CD14-positive monocyte (primary cell): ENCODE measurements around the gene CHCHD6. TPM values are rescaled to one million over a fixed set of nuclear protein-coding genes. Genes with fewer than 3 reads are reported as not detected.

Source experiments
- DNase-seq, 3 donors: peaks; one replicate each; pipeline ENCODE4 v3.0.0-alpha.2; 2011 to 2022
- H2AFZ ChIP-seq: 2 replicates; pipeline ENCODE4 v1.6.0; 2012; ENCODE audit warnings: mild to moderate bottlenecking, low read depth, low read length, inconsistent platforms; ENCODE audit not compliant: insufficient read depth, poor library complexity, severe bottlenecking
- H3K27ac ChIP-seq, 2 donors: 1 replicate in 1 of 2; 2 replicates in 1 of 2; pipeline ENCODE4 v1.5.1; 2012 to 2013; ENCODE audit warnings: low read length in 2 of 2, control low read depth in 1 of 2, inconsistent platforms in 1 of 2, low read depth in 1 of 2, mild to moderate bottlenecking in 1 of 2
- H3K27me3 ChIP-seq, 2 donors: one replicate each; pipeline versions ENCODE4 v1.6.0 to v1.6.1; 2011 to 2013; ENCODE audit warnings: low read length in 2 of 2; ENCODE audit not compliant: control insufficient read depth in 2 of 2, insufficient read depth in 2 of 2
- H3K36me3 ChIP-seq, 2 donors: replicated peaks in 1 of 2; 1 replicate in 1 of 2; 2 replicates in 1 of 2; pipeline versions ENCODE4 v1.5.1 to v1.6.1; 2012 to 2013; ENCODE audit warnings: low read length in 2 of 2, control low read depth in 1 of 2, inconsistent platforms in 1 of 2, mild to moderate bottlenecking in 1 of 2; ENCODE audit not compliant: insufficient read depth in 2 of 2, control insufficient read depth in 1 of 2
- H3K4me1 ChIP-seq, 2 donors: 1 replicate in 1 of 2; 2 replicates in 1 of 2; pipeline versions ENCODE4 v1.5.1 to v1.6.1; 2012 to 2013; ENCODE audit warnings: low read length in 2 of 2, control low read depth in 1 of 2, inconsistent platforms in 1 of 2, mild to moderate bottlenecking in 1 of 2, moderate library complexity in 1 of 2; ENCODE audit not compliant: insufficient read depth in 2 of 2, control insufficient read depth in 1 of 2
- H3K4me2 ChIP-seq: replicated peaks from 2 replicates; pipeline ENCODE3; 2012; ENCODE audit warnings: low read length, moderate library complexity, mild to moderate bottlenecking; ENCODE audit not compliant: poor library complexity, severe bottlenecking; ENCODE audit errors: extremely low read depth
- H3K4me3 ChIP-seq, 3 experiments: fragments of 200-600 bp in 1 of 3; sonication (generic) in 1 of 3; replicated peaks in 1 of 3; 1 replicate in 2 of 3; 2 replicates in 1 of 3; pipeline ENCODE4 v1.5.1; 2011 to 2013; ENCODE audit warnings: low read length in 3 of 3, mild to moderate bottlenecking in 3 of 3, control low read depth in 2 of 3, low read depth in 2 of 3, inconsistent platforms in 1 of 3, moderate library complexity in 1 of 3
- H3K79me2 ChIP-seq: 2 replicates; pipeline ENCODE4 v1.6.0; 2012; ENCODE audit warnings: mild to moderate bottlenecking, control low read depth, inconsistent platforms, low read length, moderate library complexity; ENCODE audit not compliant: insufficient read depth
- H3K9ac ChIP-seq: 2 replicates; pipeline ENCODE4 v1.6.0; 2017; ENCODE audit warnings: low read length, mild to moderate bottlenecking; ENCODE audit not compliant: insufficient read depth, poor library complexity, severe bottlenecking
- H3K9me3 ChIP-seq, 2 donors: replicated peaks in 1 of 2; 1 replicate in 1 of 2; 2 replicates in 1 of 2; pipeline versions ENCODE4 v1.5.1 to v1.6.1; 2012 to 2013; ENCODE audit warnings: low read length in 2 of 2, control low read depth in 1 of 2; ENCODE audit not compliant: control insufficient read depth in 1 of 2, insufficient read depth in 1 of 2
- H4K20me1 ChIP-seq: 2 replicates; pipeline ENCODE4 v1.6.0; 2012; ENCODE audit warnings: mild to moderate bottlenecking, low read length, control low read depth, moderate library complexity; ENCODE audit not compliant: insufficient read depth
- H3K27ac Mint-ChIP-seq, 7 donors: one replicate each; pipeline ENCODE4 v1.8.0; 2020; ENCODE audit warnings: mild to moderate bottlenecking in 7 of 7, mixed read lengths in 7 of 7, moderate library complexity in 6 of 7, inconsistent platforms in 2 of 7
- H3K27me3 Mint-ChIP-seq, 3 donors: one replicate each; pipeline ENCODE4 v1.8.0; 2021 to 2022; ENCODE audit warnings: low read depth in 3 of 3, mild to moderate bottlenecking in 3 of 3, mixed read lengths in 3 of 3, moderate library complexity in 3 of 3, inconsistent platforms in 1 of 3
- H3K36me3 Mint-ChIP-seq, 2 donors: one replicate each; pipeline ENCODE4 v1.8.0; 2020; ENCODE audit warnings: mixed read lengths in 2 of 2, inconsistent platforms in 1 of 2, mild to moderate bottlenecking in 1 of 2
- H3K4me1 Mint-ChIP-seq: one replicate; pipeline ENCODE4 v1.8.0; 2020; ENCODE audit warnings: mild to moderate bottlenecking, mixed read lengths
- H3K4me3 Mint-ChIP-seq, 2 donors: one replicate each; pipeline ENCODE4 v1.8.0; 2020; ENCODE audit warnings: mild to moderate bottlenecking in 2 of 2, mixed read lengths in 2 of 2, moderate library complexity in 1 of 2
- H3K9me3 Mint-ChIP-seq, 7 donors: one replicate each; pipeline ENCODE4 v1.8.0; 2020 to 2022; ENCODE audit warnings: mixed read lengths in 7 of 7, mild to moderate bottlenecking in 6 of 7, moderate library complexity in 6 of 7, inconsistent platforms in 2 of 7
- WGBS: methylation state at CpG from one replicate; pipeline ENCODE4 v1.1.5; 2013; ENCODE audit warnings: missing lambda C conversion rate; ENCODE audit not compliant: insufficient coverage; 5-methylcytosine and 5-hydroxymethylcytosine counted together
- intact Hi-C, 2 donors: fragments of 100-400 bp; cut with micrococcal nuclease; formaldehyde crosslinking; loops; one replicate each; pipeline versions ENCODE4 v1.15.0 to v1.15.1; 2023
- polyA plus RNA-seq, 3 donors: library from polyadenylated mRNA; depleted of rRNA in 1 of 3; unstranded in 2 of 3; stranded (reverse) in 1 of 3; fragments of 300-500 nt in 2 of 3; fragments of >200 nt in 1 of 3; fragmentation: Illumina TruSeq in 2 of 3; gene quantifications; 1 replicate in 2 of 3; 2 replicates in 1 of 3; pipeline ENCODE4 v1.2.3, GENCODE V29; 2012 to 2021
- TF ChIP-seq, protein P1 (sequence below): fragments of 200-600 bp; IDR thresholded peaks from one replicate; pipeline ENCODE4 v1.8.0; 2022; ENCODE audit warnings: antibody characterized with exemption, mild to moderate bottlenecking

CHCHD6 gene
- polyA plus RNA-seq, 3 donors: 1.1 to 1.8 (median 1.8) TPM

DNA sequence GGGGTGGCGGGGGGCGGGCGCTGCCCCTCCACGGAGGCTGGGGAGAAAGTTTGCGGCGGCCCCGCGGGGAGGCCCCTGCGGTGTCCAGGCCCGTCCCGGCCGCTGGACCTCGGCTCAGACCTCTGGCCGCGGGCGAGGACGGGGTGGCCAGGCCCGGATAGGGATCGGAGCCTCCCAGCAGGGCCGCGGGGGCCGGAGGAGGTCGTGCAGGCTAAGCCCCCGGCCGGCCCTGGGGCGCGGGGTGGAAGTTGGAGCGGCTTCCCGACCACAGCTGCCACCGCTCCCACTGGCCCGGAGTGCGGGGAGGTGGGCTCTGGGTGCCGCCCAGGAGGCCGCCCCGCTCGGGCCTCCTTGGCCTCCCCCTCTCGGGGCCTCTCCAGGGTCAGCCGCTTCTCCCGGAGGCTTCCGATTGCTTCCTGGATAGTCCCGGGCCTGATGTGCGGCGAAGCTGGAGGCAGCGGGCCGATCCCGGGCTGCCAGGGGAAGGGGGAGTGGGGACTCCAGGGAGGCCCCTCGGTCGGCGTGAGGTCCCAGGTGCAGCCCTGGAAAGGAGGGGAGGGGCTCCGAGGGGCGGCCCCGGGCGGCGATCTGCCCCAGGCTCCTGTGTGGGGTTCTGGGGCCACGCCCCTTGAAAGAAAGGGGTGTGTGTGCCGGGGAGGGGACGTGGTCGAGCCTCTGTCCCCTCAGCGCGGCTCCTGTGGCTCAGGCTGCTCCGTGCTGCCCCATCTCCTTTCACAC lies 279.8 kb downstream of the CHCHD6 start:
- no peak for DNase-seq
- peaks cover 4% of the 10 kb centered on the region in 2 donors for H3K9me3 ChIP-seq
- peaks cover 3% of the 10 kb centered on the region for H4K20me1 ChIP-seq
- under 1% methylated on average over 54 of the region's 61 CpGs for WGBS
- peaks cover 17 to 23% of the 10 kb centered on the region in 2 donors for H3K4me1 ChIP-seq
- H3K4me2 ChIP-seq: peak overlapping the region; percentile 67
- peaks cover 19 to 62% of the 10 kb centered on the region in 2 donors for H3K27me3 ChIP-seq
- no peak overlapping the region for H3K27ac Mint-ChIP-seq
- peak overlapping the region; percentile 32 for H3K9ac ChIP-seq
- peaks cover 0 to 10% (median 2%) of the 10 kb centered on the region in 7 donors for H3K9me3 Mint-ChIP-seq
- H3K4me1 Mint-ChIP-seq: peaks cover 14% of the 10 kb centered on the region
- no peak overlapping the region for H3K27ac ChIP-seq
- H2AFZ ChIP-seq: peak overlapping the region; percentile 35
- peak overlapping the region in 1 of 2 donors; percentile 53 for H3K4me3 Mint-ChIP-seq
- intact Hi-C loops: loop anchor here (5.0 to 10.0 kb wide), 6 partner anchors 77 to 452 kb away; partner anchors contain the start of gene CHCHD6 (in 1 of the 2)
- H3K36me3 Mint-ChIP-seq: peaks cover 0 to 2% of the 10 kb centered on the region in 2 donors
- peaks cover 27 to 75% (median 59%) of the 10 kb centered on the region in 3 donors for H3K27me3 Mint-ChIP-seq
- TF ChIP-seq, protein P1, sequence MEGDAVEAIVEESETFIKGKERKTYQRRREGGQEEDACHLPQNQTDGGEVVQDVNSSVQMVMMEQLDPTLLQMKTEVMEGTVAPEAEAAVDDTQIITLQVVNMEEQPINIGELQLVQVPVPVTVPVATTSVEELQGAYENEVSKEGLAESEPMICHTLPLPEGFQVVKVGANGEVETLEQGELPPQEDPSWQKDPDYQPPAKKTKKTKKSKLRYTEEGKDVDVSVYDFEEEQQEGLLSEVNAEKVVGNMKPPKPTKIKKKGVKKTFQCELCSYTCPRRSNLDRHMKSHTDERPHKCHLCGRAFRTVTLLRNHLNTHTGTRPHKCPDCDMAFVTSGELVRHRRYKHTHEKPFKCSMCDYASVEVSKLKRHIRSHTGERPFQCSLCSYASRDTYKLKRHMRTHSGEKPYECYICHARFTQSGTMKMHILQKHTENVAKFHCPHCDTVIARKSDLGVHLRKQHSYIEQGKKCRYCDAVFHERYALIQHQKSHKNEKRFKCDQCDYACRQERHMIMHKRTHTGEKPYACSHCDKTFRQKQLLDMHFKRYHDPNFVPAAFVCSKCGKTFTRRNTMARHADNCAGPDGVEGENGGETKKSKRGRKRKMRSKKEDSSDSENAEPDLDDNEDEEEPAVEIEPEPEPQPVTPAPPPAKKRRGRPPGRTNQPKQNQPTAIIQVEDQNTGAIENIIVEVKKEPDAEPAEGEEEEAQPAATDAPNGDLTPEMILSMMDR: no peak
- H3K79me2 ChIP-seq: no peaks in the 10 kb centered on the region
- H3K4me3 ChIP-seq: peak overlapping the region in 1 of 3 experiments; percentile 63
- no peaks in the 10 kb centered on the region for H3K36me3 ChIP-seq

DNA sequence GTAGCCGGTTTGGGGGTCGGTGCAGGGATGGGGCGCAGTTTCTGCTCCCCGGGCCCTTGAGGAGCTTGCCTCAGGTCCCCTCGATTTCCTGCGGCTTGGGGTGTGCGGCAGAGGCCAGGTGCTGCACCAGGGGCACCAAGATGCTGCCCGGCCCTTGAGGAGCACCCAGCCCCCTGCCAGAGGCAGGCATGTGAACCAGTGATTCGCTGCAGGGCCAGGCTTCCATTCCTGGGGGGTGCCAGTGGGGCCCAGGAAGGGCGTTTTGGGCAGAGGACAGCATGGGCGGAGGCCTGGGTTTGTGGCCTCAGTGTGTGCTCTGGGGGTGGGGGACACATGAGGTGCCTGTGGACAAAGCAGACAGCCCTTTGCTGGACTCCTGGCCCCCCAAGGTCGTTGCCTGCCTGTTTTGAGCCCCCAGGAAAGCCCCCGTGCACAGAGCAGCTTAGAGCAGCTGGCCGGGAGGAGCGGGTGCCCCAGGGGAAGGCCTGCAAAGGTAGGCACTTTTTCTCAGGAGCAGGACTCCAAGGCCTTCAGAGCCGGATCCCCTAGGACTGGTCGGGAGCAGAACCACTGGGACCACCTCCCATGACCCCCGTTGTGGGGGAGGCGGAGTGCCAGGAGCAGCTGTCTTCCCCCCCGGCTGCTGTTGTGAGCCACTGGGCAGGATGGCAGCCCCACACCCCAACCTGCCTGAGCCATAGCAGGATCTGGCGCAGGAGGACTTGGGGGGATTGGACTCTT lies 280.5 kb downstream of the CHCHD6 start:
- no peak overlapping the region for H3K27ac Mint-ChIP-seq

More for the DNA sequence above, 280.5 kb downstream of the CHCHD6 start:
- peaks cover 4% of the 10 kb centered on the region in 2 donors for H3K9me3 ChIP-seq
- TF ChIP-seq, protein P1: no peak
- peaks cover 10% of the 10 kb centered on the region for H3K4me1 Mint-ChIP-seq
- no peak overlapping the region for H3K27ac ChIP-seq
- peak overlapping the region; percentile 67 for H3K4me2 ChIP-seq
- H3K79me2 ChIP-seq: no peaks in the 10 kb centered on the region
- H3K4me3 ChIP-seq: peak overlapping the region in 1 of 3 experiments; percentile 63
- peaks cover 17 to 23% of the 10 kb centered on the region in 2 donors for H3K4me1 ChIP-seq
- H3K27me3 ChIP-seq: peaks cover 16 to 56% of the 10 kb centered on the region in 2 donors
- peak overlapping the region; percentile 53 to 56 for H3K4me3 Mint-ChIP-seq
- intact Hi-C loops: loop anchor here (5.0 to 10.0 kb wide), 6 partner anchors 77 to 452 kb away; partner anchors contain the start of gene CHCHD6 (in 1 of the 2)
- H3K36me3 Mint-ChIP-seq: peaks cover 0 to 2% of the 10 kb centered on the region in 2 donors
- H3K9ac ChIP-seq: peak overlapping the region; percentile 32
- H3K27me3 Mint-ChIP-seq: peaks cover 25 to 67% (median 53%) of the 10 kb centered on the region in 3 donors
- H4K20me1 ChIP-seq: peaks cover 3% of the 10 kb centered on the region
- no peak overlapping the region for H2AFZ ChIP-seq
- WGBS: 65% methylated on average over 18 of the region's 21 CpGs
- no peak for DNase-seq
- peaks cover 0 to 6% (median 2%) of the 10 kb centered on the region in 7 donors for H3K9me3 Mint-ChIP-seq
- no peaks in the 10 kb centered on the region for H3K36me3 ChIP-seq
